H1 (cell line): Measurements from ENCODE around the gene FASN. TPM values are rescaled to one million over a fixed set of nuclear protein-coding genes. Genes with fewer than 3 reads are reported as not detected.

Experiments
- CTCF ChIA-PET: fragments of 300-600 bp; sonication (Branson Sonifier 250); formaldehyde crosslinking; loops from one replicate; lab custom pipeline; 2021; ENCODE audit not compliant: partially characterized antibody; lab: Charles Lee
- POLR2A ChIA-PET: fragments of 300-600 bp; sonication (Branson Sonifier 250); formaldehyde crosslinking; loops from one replicate; lab custom pipeline; 2021; ENCODE audit warnings: inconsistent platforms; ENCODE audit not compliant: partially characterized antibody; lab: Charles Lee
- DNase-seq, 2 experiments: peaks; one replicate each; pipeline versions ENCODE4 v3.0.0 to v3.0.0-alpha.2; 2010 to 2022; ENCODE audit warnings: low spot score in 2 of 2, low read depth in 1 of 2, mixed read lengths in 1 of 2
- FAIRE-seq: peaks from 2 replicates; lab custom pipeline; 2011; peaks lifted over from hg19 to GRCh38; lab: Jason Lieb, UNC
- H2AFZ ChIP-seq: 2 replicates; pipeline ENCODE4 v1.8.1; 2012; ENCODE audit warnings: low read length, inconsistent platforms
- H2AK5ac ChIP-seq: 2 replicates; pipeline ENCODE4 v1.6.1; 2013; ENCODE audit warnings: low read depth, low read length
- H2BK120ac ChIP-seq: replicated peaks from 2 replicates; pipeline ENCODE3; 2013; ENCODE audit warnings: low read depth, low read length, inconsistent platforms
- H2BK12ac ChIP-seq: 2 replicates; pipeline ENCODE4 v1.6.1; 2013; ENCODE audit warnings: low read depth, low read length
- H2BK15ac ChIP-seq: 2 replicates; pipeline ENCODE4 v1.6.1; 2013; ENCODE audit warnings: low read length
- H2BK20ac ChIP-seq: 2 replicates; pipeline ENCODE4 v1.6.1; 2013; ENCODE audit warnings: low read length
- H2BK5ac ChIP-seq: 2 replicates; pipeline ENCODE4 v1.6.1; 2013; ENCODE audit warnings: low read depth, low read length
- H3K14ac ChIP-seq: 2 replicates; pipeline ENCODE4 v1.6.1; 2013; ENCODE audit warnings: inconsistent platforms; ENCODE audit not compliant: insufficient read length
- H3K18ac ChIP-seq: 2 replicates; pipeline ENCODE4 v1.6.1; 2013; ENCODE audit warnings: low read length; ENCODE audit errors: extremely low read depth
- H3K23ac ChIP-seq: 2 replicates; pipeline ENCODE4 v1.6.1; 2013; ENCODE audit warnings: inconsistent platforms; ENCODE audit not compliant: insufficient read length
- H3K23me2 ChIP-seq: 2 replicates; pipeline ENCODE4 v1.6.1; 2013; ENCODE audit warnings: low read depth, low read length
- H3K27ac ChIP-seq: 2 replicates; pipeline ENCODE4 v1.6.1; 2011; ENCODE audit warnings: low read depth, low read length, inconsistent platforms
- H3K27me3 ChIP-seq, 4 experiments: replicated peaks in 1 of 4; 1 replicate in 1 of 4; 2 replicates in 3 of 4; pipeline versions ENCODE4 v1.6.1 to v1.8.1; 2011 to 2013; ENCODE audit warnings: low read length in 3 of 4, mild to moderate bottlenecking in 3 of 4, inconsistent platforms in 2 of 4, mixed read lengths in 2 of 4, moderate library complexity in 1 of 4; ENCODE audit not compliant: control insufficient read depth in 3 of 4, insufficient read depth in 3 of 4; ENCODE audit errors: extremely low read depth in 1 of 4
- H3K36me3 ChIP-seq, 4 experiments: 2 replicates each; pipeline versions ENCODE4 v1.6.1 to v1.8.1; 2011 to 2013; ENCODE audit warnings: mild to moderate bottlenecking in 4 of 4, low read length in 3 of 4, moderate library complexity in 2 of 4, control low read depth in 1 of 4, inconsistent platforms in 1 of 4; ENCODE audit not compliant: insufficient read depth in 4 of 4, control insufficient read depth in 2 of 4
- H3K4ac ChIP-seq: replicated peaks from 2 replicates; pipeline ENCODE3; 2013; ENCODE audit warnings: low read length, low read depth, mixed read lengths, inconsistent platforms; ENCODE audit not compliant: insufficient read length
- H3K4me1 ChIP-seq, 4 experiments: replicated peaks in 1 of 4; 1 replicate in 1 of 4; 2 replicates in 3 of 4; pipeline versions ENCODE4 v1.6.1 to v1.8.1; 2011 to 2013; ENCODE audit warnings: low read length in 3 of 4, inconsistent platforms in 2 of 4, mixed read lengths in 1 of 4; ENCODE audit not compliant: insufficient read depth in 4 of 4, control insufficient read depth in 3 of 4
- H3K4me2 ChIP-seq, 2 experiments: 2 replicates each; pipeline versions ENCODE4 v1.6.1 to v1.8.1; 2011 to 2013; ENCODE audit warnings: low read depth in 2 of 2, low read length in 2 of 2, control low read depth in 1 of 2, inconsistent platforms in 1 of 2, mild to moderate bottlenecking in 1 of 2; ENCODE audit not compliant: insufficient read depth in 1 of 2
- H3K4me3 ChIP-seq, 4 experiments: fragments of 200-600, 300-600 bp in 1 of 4; sonication (generic), shearing (Covaris generic), sonication (Bioruptor Twin) in 1 of 4; 2 replicates each; pipeline versions ENCODE4 v1.5.1 to v1.8.1; 2011 to 2016; ENCODE audit warnings: low read length in 4 of 4, low read depth in 3 of 4, control low read depth in 2 of 4, inconsistent platforms in 2 of 4, mild to moderate bottlenecking in 2 of 4, mixed read lengths in 1 of 4, moderate library complexity in 1 of 4; ENCODE audit not compliant: insufficient read depth in 2 of 4; ENCODE audit errors: extremely low read depth in 1 of 4
- H3K56ac ChIP-seq: replicated peaks from 2 replicates; pipeline ENCODE3; 2013; ENCODE audit warnings: low read depth, mild to moderate bottlenecking, mixed read lengths, low read length, inconsistent platforms; ENCODE audit not compliant: insufficient read length
- H3K79me1 ChIP-seq: 2 replicates; pipeline ENCODE4 v1.6.1; 2013; ENCODE audit warnings: low read depth, low read length, control low read depth
- H3K79me2 ChIP-seq, 2 experiments: 2 replicates each; pipeline versions ENCODE4 v1.6.1 to v1.8.1; 2012 to 2013; ENCODE audit warnings: low read length in 2 of 2, mild to moderate bottlenecking in 2 of 2, inconsistent platforms in 1 of 2; ENCODE audit not compliant: insufficient read depth in 2 of 2, control insufficient read depth in 1 of 2
- H3K9ac ChIP-seq, 4 experiments: replicated peaks in 1 of 4; 1 replicate in 1 of 4; 2 replicates in 3 of 4; pipeline versions ENCODE4 v1.6.1 to v1.8.1; 2011 to 2013; ENCODE audit warnings: low read depth in 3 of 4, low read length in 3 of 4, control low read depth in 2 of 4, mild to moderate bottlenecking in 2 of 4, moderate library complexity in 2 of 4, inconsistent platforms in 1 of 4; ENCODE audit errors: extremely low read depth in 1 of 4
- H3K9me3 ChIP-seq, 2 experiments: 2 replicates each; pipeline versions ENCODE4 v1.6.1 to v1.8.1; 2012 to 2013; ENCODE audit warnings: mild to moderate bottlenecking in 2 of 2, moderate library complexity in 2 of 2, control low read depth in 1 of 2, inconsistent platforms in 1 of 2, low read depth in 1 of 2, low read length in 1 of 2, mixed read lengths in 1 of 2; ENCODE audit not compliant: insufficient read depth in 2 of 2
- H4K20me1 ChIP-seq, 2 experiments: replicated peaks in 1 of 2; 2 replicates each; pipeline versions ENCODE3 to v1.8.1; 2011 to 2013; ENCODE audit warnings: inconsistent platforms in 2 of 2, low read length in 2 of 2, mild to moderate bottlenecking in 1 of 2; ENCODE audit not compliant: insufficient read depth in 2 of 2, control insufficient read depth in 1 of 2
- H4K5ac ChIP-seq: 2 replicates; pipeline ENCODE4 v1.6.1; 2013; ENCODE audit warnings: low read length, low read depth, mixed read lengths, inconsistent platforms; ENCODE audit not compliant: insufficient read length
- H4K8ac ChIP-seq: 2 replicates; pipeline ENCODE4 v1.8.0; 2013; ENCODE audit warnings: mild to moderate bottlenecking, moderate library complexity, low read length, inconsistent platforms; ENCODE audit not compliant: insufficient read depth; ENCODE audit errors: extremely low read depth
- H4K91ac ChIP-seq: replicated peaks from 2 replicates; pipeline ENCODE3; 2013; ENCODE audit warnings: low read length, mixed read lengths, inconsistent platforms; ENCODE audit not compliant: insufficient read length
- ATF2 ChIP-seq: IDR thresholded peaks from 2 replicates; pipeline ENCODE4 v1.6.1; 2012; ENCODE audit warnings: low read length, inconsistent platforms
- ATF3 ChIP-seq: IDR thresholded peaks from 2 replicates; pipeline ENCODE4 v1.6.1; 2011; ENCODE audit warnings: low read depth, mild to moderate bottlenecking, low read length; ENCODE audit not compliant: insufficient read depth
- CTBP2 ChIP-seq: IDR thresholded peaks from 2 replicates; pipeline ENCODE4 v1.7.0; 2011; ENCODE audit warnings: borderline replicate concordance, mild to moderate bottlenecking, moderate library complexity, mixed read lengths, low read length; ENCODE audit not compliant: insufficient read depth, insufficient read length
- EGR1 ChIP-seq: IDR thresholded peaks from 2 replicates; pipeline ENCODE4 v1.6.1; 2011; ENCODE audit warnings: low read depth, low read length, borderline replicate concordance
- JUND ChIP-seq: IDR thresholded peaks from 2 replicates; pipeline ENCODE4 v1.6.1; 2011; ENCODE audit warnings: mild to moderate bottlenecking, improper control_type of control experiment, low read length
- KDM1A ChIP-seq: fragments of 200-600, 300-600 bp; sonication (generic); IDR thresholded peaks from 2 replicates; pipeline ENCODE4 v1.7.1; 2016; ENCODE audit warnings: mild to moderate bottlenecking, low read length, borderline replicate concordance
- POLR2A ChIP-seq, 2 experiments: IDR thresholded peaks; 1 replicate in 1 of 2; 2 replicates in 1 of 2; pipeline ENCODE4 v1.6.1; 2011; ENCODE audit warnings: low read depth in 2 of 2, low read length in 2 of 2, mild to moderate bottlenecking in 2 of 2; ENCODE audit errors: control extremely low read depth in 1 of 2
- POLR2AphosphoS5 ChIP-seq: IDR thresholded peaks from 2 replicates; pipeline ENCODE4 v1.6.1; 2011; ENCODE audit warnings: low read depth, low read length
- RFX5 ChIP-seq: IDR thresholded peaks from 2 replicates; pipeline ENCODE4 v1.6.1; 2011; ENCODE audit warnings: low read depth, low read length, improper control_type of control experiment, borderline replicate concordance
- TAF1 ChIP-seq: IDR thresholded peaks from 2 replicates; pipeline ENCODE4 v1.6.1; 2011; ENCODE audit warnings: mild to moderate bottlenecking, low read depth, low read length
- TAF7 ChIP-seq: optimal IDR thresholded peaks from 2 replicates; pipeline ENCODE3; 2011; ENCODE audit warnings: low read depth, mild to moderate bottlenecking, inconsistent platforms, low read length, moderate library complexity, borderline replicate concordance
- TEAD4 ChIP-seq: IDR thresholded peaks from 2 replicates; pipeline ENCODE4 v1.6.1; 2012; ENCODE audit warnings: low read depth, low read length, inconsistent platforms, mixed read lengths
- WGBS, 2 experiments: shearing (Covaris generic) in 1 of 2; methylation state at CpG; one replicate each; pipeline versions ENCODE4 v1.1.6 to v1.1.7; 2013 to 2015; ENCODE audit warnings: low lambda C conversion rate in 2 of 2, mixed read lengths in 2 of 2, inconsistent platforms in 1 of 2, low coverage in 1 of 2, missing lambda C conversion rate in 1 of 2; ENCODE audit not compliant: insufficient replicate concordance in 2 of 2, insufficient coverage in 1 of 2, insufficient read length in 1 of 2; ENCODE audit errors: extremely low coverage in 1 of 2, missing lambda C conversion rate in 1 of 2; 5-methylcytosine and 5-hydroxymethylcytosine counted together
- polyA plus RNA-seq, 7 experiments: library from polyadenylated mRNA; depleted of rRNA in 3 of 7; stranded (reverse) in 5 of 7; unstranded in 2 of 7; fragments of >200 nt in 5 of 7; fragments of 200-250 nt in 2 of 7; gene quantifications; 1 replicate in 5 of 7; 2 replicates in 1 of 7; 4 replicates in 1 of 7; pipeline versions ENCODE4 v1.2.1 to v1.2.3, GENCODE V29; 2011 to 2013; ENCODE audit warnings: missing spikeins in 2 of 7, mixed read lengths in 2 of 7
- total RNA-seq: library from RNA; stranded (reverse); fragmentation: NEBNext Ultra II Directional; extraction: Animal tissue kit (Norgen Biotek cat#: 25700); gene quantifications from 2 replicates; pipeline ENCODE4 v1.2.1, GENCODE V29; 2021

Gene FASN
- total and polyA plus RNA-seq, 2 of the 8 experiments (the other 6 are each of a cell fraction or from before 2014, with no cell fraction given) = 143 to 561 TPM

GRCh38 chr17:82073446-82073845 lies 24.6 kb downstream of the FASN start:
- Histone ChIP-seq H3K79me2 (no peaks in the 10 kb centered on the region), H3K23ac (no peak overlapping the region), H2AK5ac (no peak overlapping the region), H3K4ac (no peak overlapping the region), H4K8ac (no peak overlapping the region), H2BK120ac (no peak overlapping the region), H3K36me3 (peaks cover 0 to 9% (median 1%) of the 10 kb centered on the region in 4 experiments; a peak in 2 of 8 replicates), H3K4me1 (no peaks in the 10 kb centered on the region), H4K20me1 (peaks cover 2 to 3% of the 10 kb centered on the region in 2 experiments), H3K4me3 (no peak overlapping the region), H3K14ac (no peak overlapping the region), H4K5ac (no peak overlapping the region), H2BK5ac (no peak overlapping the region), H3K9ac (no peak overlapping the region), H3K56ac (no peak overlapping the region), H3K9me3 (no peaks in the 10 kb centered on the region), H3K27ac (no peak overlapping the region), H3K27me3 (no peaks in the 10 kb centered on the region; a peak in 1 of 7 replicates), H2BK12ac (no peak overlapping the region), H3K18ac (no peak overlapping the region), H3K79me1 (no peaks in the 10 kb centered on the region), H2AFZ (no peak overlapping the region), H3K23me2 (no peaks in the 10 kb centered on the region), H2BK15ac (no peak overlapping the region), H2BK20ac (no peak overlapping the region), H3K4me2 (no peak overlapping the region), H4K91ac (no peak overlapping the region)
- 85% methylated on average over 9 of the region's 9 CpGs; no CpG with 5 or more reads in 1 of the 2 experiments for WGBS, 2 experiments
- no peak for FAIRE-seq
- ChIA-PET CTCF (interaction anchor here (0.7 to 1.0 kb wide), 3 partner anchors 10 to 40 kb away, joined by 3 to 4 read pairs (median 3); no protein-coding TSS in a partner anchor), POLR2A (interaction anchor here (6.5 to 16.2 kb wide), 3 partner anchors 7 to 18 kb away, joined by 48 to 161 read pairs (median 105); partner anchors contain the start of genes DUS1L, GPS1 and RFNG)
- no peak for DNase-seq
- TF ChIP-seq KDM1A (no peak), EGR1 (no peak), POLR2AphosphoS5 (no peak), JUND (no peak), POLR2A (IDR thresholded peaks at IDR 0.05; ENCODE audit: control extremely low read depth in 1 of 2, low read depth in 2 of 2, low read length in 2 of 2) (no peak), CTBP2 (no peak), TEAD4 (no peak), TAF7 (no peak), ATF3 (no peak), ATF2 (no peak), RFX5 (no peak), TAF1 (no peak)
